Neuronal stem cell (in vitro differentiated cells): ENCODE measurements around the gene RPL7L1.

Experiments used
- DNase-seq: peaks from one replicate; pipeline ENCODE4 v3.0.0-alpha.2; 2013; ENCODE audit warnings: low spot score
- H2AFZ ChIP-seq: one replicate; pipeline ENCODE4 v1.6.1; 2013; ENCODE audit warnings: mild to moderate bottlenecking, low read length, inconsistent platforms
- H2AK5ac ChIP-seq: 2 replicates; pipeline ENCODE4 v1.6.1; 2013; ENCODE audit warnings: low read depth, mild to moderate bottlenecking, inconsistent platforms, low read length, moderate library complexity, mixed read lengths
- H2BK120ac ChIP-seq: 2 replicates; pipeline ENCODE4 v1.6.1; 2013; ENCODE audit warnings: low read depth, mild to moderate bottlenecking, inconsistent platforms, low read length, moderate library complexity, mixed read lengths
- H2BK12ac ChIP-seq: one replicate; pipeline ENCODE4 v1.6.1; 2013; ENCODE audit warnings: low read length, inconsistent platforms
- H2BK15ac ChIP-seq: 2 replicates; pipeline ENCODE4 v1.6.1; 2013; ENCODE audit warnings: mild to moderate bottlenecking, low read length, inconsistent platforms, mixed read lengths
- H2BK5ac ChIP-seq: one replicate; pipeline ENCODE4 v1.6.1; 2013; ENCODE audit warnings: inconsistent platforms, mild to moderate bottlenecking, low read length, moderate library complexity
- H3K14ac ChIP-seq: one replicate; pipeline ENCODE4 v1.6.1; 2013; ENCODE audit warnings: low read length, inconsistent platforms
- H3K18ac ChIP-seq: 2 replicates; pipeline ENCODE4 v1.6.1; 2013; ENCODE audit warnings: low read length, inconsistent platforms
- H3K23ac ChIP-seq: 2 replicates; pipeline ENCODE4 v1.6.1; 2013; ENCODE audit warnings: low read depth, mild to moderate bottlenecking, mixed read lengths, low read length, inconsistent platforms; ENCODE audit not compliant: poor library complexity
- H3K27ac ChIP-seq: replicated peaks from 3 replicates; pipeline ENCODE4 v1.5.1; 2013; ENCODE audit warnings: low read length, inconsistent platforms
- H3K27me3 ChIP-seq, 3 experiments: 2 replicates each; pipeline ENCODE4 v1.6.1; 2013; ENCODE audit warnings: low read length in 3 of 3, mild to moderate bottlenecking in 2 of 3, inconsistent platforms in 1 of 3, low read depth in 1 of 3, mixed read lengths in 1 of 3, moderate library complexity in 1 of 3; ENCODE audit not compliant: control insufficient read depth in 3 of 3, insufficient read depth in 3 of 3
- H3K36me3 ChIP-seq, 2 donors: replicated peaks in 1 of 2; 2 replicates each; pipeline ENCODE4 v1.6.1; 2013; ENCODE audit warnings: low read length in 2 of 2; ENCODE audit not compliant: control insufficient read depth in 2 of 2, insufficient read depth in 2 of 2
- H3K4ac ChIP-seq: 2 replicates; pipeline ENCODE4 v1.6.1; 2013; ENCODE audit warnings: inconsistent platforms, mild to moderate bottlenecking, low read length, moderate library complexity
- H3K4me1 ChIP-seq, 2 donors: 1 replicate in 1 of 2; 2 replicates in 1 of 2; pipeline ENCODE4 v1.6.1; 2013; ENCODE audit warnings: low read length in 2 of 2, low read depth in 1 of 2; ENCODE audit not compliant: control insufficient read depth in 2 of 2, insufficient read depth in 1 of 2
- H3K4me2 ChIP-seq: one replicate; pipeline ENCODE4 v1.6.1; 2013; ENCODE audit warnings: mild to moderate bottlenecking, low read length, inconsistent platforms; ENCODE audit not compliant: insufficient read depth, poor library complexity, severe bottlenecking
- H3K4me3 ChIP-seq, 2 donors: 2 replicates each; pipeline ENCODE4 v1.5.1; 2013; ENCODE audit warnings: low read length in 2 of 2, mild to moderate bottlenecking in 2 of 2, inconsistent platforms in 1 of 2, moderate library complexity in 1 of 2
- H3K79me1 ChIP-seq: one replicate; pipeline ENCODE4 v1.6.1; 2013; ENCODE audit warnings: low read depth, mild to moderate bottlenecking, inconsistent platforms, low read length, moderate library complexity
- H3K9ac ChIP-seq: one replicate; pipeline ENCODE4 v1.6.1; 2013; ENCODE audit warnings: mild to moderate bottlenecking, low read depth, low read length, inconsistent platforms; ENCODE audit not compliant: poor library complexity
- H3K9me3 ChIP-seq, 2 donors: replicated peaks in 1 of 2; 2 replicates each; pipeline versions ENCODE3 to v1.6.1; 2013; ENCODE audit warnings: low read length in 2 of 2, mild to moderate bottlenecking in 2 of 2, inconsistent platforms in 1 of 2, low read depth in 1 of 2, mixed read lengths in 1 of 2, moderate library complexity in 1 of 2; ENCODE audit not compliant: control insufficient read depth in 2 of 2, insufficient read depth in 1 of 2
- H4K8ac ChIP-seq: one replicate; pipeline ENCODE4 v1.6.1; 2013; ENCODE audit warnings: low read depth, mild to moderate bottlenecking, inconsistent platforms, low read length, moderate library complexity
- H4K91ac ChIP-seq: one replicate; pipeline ENCODE4 v1.6.1; 2013; ENCODE audit warnings: low read length, low read depth, mild to moderate bottlenecking, inconsistent platforms; ENCODE audit not compliant: poor library complexity
- WGBS, 2 donors: extraction: QIAGEN DNeasy Blood & Tissue Kit; methylation state at CpG; one replicate each; pipeline ENCODE4 v1.1.7; 2013; ENCODE audit warnings: missing lambda C conversion rate in 2 of 2, mixed read lengths in 1 of 2; ENCODE audit not compliant: insufficient read length in 2 of 2, insufficient replicate concordance in 1 of 2; ENCODE audit errors: extremely low coverage in 2 of 2; 5-methylcytosine and 5-hydroxymethylcytosine counted together

Gene RPL7L1

DNA sequence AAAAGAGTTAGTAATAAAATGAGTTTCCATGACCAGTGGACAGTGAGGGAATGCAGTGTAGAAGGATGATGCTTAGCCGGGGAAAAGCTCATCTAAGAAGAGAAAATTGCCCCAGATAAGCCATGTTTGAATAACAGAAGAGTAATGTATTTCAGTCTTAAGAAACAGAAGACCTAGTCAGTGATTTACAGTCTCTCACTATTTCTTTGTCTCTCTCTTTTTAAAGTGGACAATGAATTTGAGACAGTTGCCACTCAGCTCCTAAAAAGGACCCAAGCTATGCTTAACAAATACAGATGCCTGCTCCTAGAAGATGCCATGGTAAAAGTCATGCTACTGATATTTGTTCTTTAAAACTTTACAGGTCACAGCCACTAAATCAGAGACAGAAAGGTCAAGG, 19.4 kb upstream of the RPL7L1 start:
- Histone ChIP-seq H3K14ac (no peak overlapping the region), H4K91ac (no peak overlapping the region), H2BK5ac (no peak overlapping the region), H3K4me1 (no peaks in the 10 kb centered on the region), H4K8ac (no peak overlapping the region), H3K9ac (no peak overlapping the region), H2BK12ac (no peak overlapping the region), H3K4me3 (no peak overlapping the region), H2BK120ac (no peak overlapping the region), H2AK5ac (no peak overlapping the region), H3K36me3 (peaks cover 10 to 53% of the 10 kb centered on the region in 2 donors), H3K23ac (no peak overlapping the region), H3K9me3 (no peaks in the 10 kb centered on the region), H3K4me2 (no peak overlapping the region), H2AFZ (no peak overlapping the region), H3K18ac (no peak overlapping the region), H3K27me3 (no peaks in the 10 kb centered on the region), H3K4ac (no peak overlapping the region), H3K79me1 (no peaks in the 10 kb centered on the region), H2BK15ac (no peak overlapping the region), H3K27ac (no peak overlapping the region)
- no CpG with 5 or more reads among the region's 1 CpG for WGBS, 2 donors
- no peak for DNase-seq

DNA sequence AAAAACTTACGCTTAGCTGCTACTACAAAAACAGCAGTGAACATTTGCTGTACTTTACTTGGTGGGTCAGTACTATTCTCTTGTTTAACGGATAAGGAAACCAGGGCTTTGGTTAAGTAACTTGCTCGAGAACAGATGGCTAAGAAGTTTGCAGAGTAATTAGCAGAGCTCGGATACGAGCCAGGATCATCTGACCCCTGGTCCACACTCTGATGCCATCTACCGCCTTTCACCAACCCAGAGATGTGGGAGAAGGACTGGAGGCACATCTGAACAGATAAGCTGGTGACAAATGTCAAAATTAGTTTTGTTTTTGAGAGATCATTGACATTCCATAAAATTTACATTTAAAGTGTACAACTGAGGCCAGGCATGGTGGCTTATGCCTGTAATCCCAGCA, 18.9 kb upstream of the RPL7L1 start:
- Histone ChIP-seq H2BK120ac (no peak overlapping the region), H4K91ac (no peak overlapping the region), H2BK15ac (no peak overlapping the region), H2AK5ac (no peak overlapping the region), H3K4me3 (no peak overlapping the region), H3K4me2 (no peak overlapping the region), H4K8ac (no peak overlapping the region), H3K27me3 (no peaks in the 10 kb centered on the region), H3K4ac (no peak overlapping the region), H3K14ac (no peak overlapping the region), H3K27ac (no peak overlapping the region), H3K36me3 (peaks cover 10 to 54% of the 10 kb centered on the region in 2 donors), H2BK5ac (no peak overlapping the region), H3K9ac (no peak overlapping the region), H3K18ac (no peak overlapping the region), H3K23ac (no peak overlapping the region), H2BK12ac (no peak overlapping the region), H3K79me1 (no peaks in the 10 kb centered on the region), H3K9me3 (no peaks in the 10 kb centered on the region), H2AFZ (no peak overlapping the region), H3K4me1 (no peaks in the 10 kb centered on the region)
- DNase-seq = no peak
- WGBS, 2 donors = no CpG with 5 or more reads among the region's 6 CpGs

DNA sequence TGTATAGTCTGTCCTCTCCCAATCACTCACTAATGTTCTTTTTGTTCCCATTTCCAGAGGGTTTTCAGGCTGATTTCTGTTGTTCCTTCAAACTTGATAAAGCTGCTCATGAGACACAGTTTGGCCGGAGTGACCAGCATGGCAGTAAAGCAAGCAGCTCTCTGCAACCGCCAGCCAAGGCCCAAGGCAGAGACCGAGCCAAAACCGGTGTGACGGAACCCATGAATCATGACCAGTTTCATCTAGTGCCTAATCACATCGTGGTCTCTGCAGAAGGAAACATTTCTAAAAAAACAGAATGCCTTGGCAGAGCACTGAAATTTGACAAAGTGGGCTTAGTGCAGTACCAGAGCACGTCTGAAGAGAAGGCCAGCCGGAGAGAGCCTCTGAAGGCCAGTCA, 14.8 kb upstream of the RPL7L1 start:
- Histone ChIP-seq H3K9ac (no peak overlapping the region), H3K79me1 (no peaks in the 10 kb centered on the region), H2BK5ac (no peak overlapping the region), H3K4me2 (no peak overlapping the region), H4K8ac (no peak overlapping the region), H3K4ac (no peak overlapping the region), H3K9me3 (no peaks in the 10 kb centered on the region), H4K91ac (no peak overlapping the region), H2BK12ac (no peak overlapping the region), H3K4me3 (no peak overlapping the region), H3K36me3 (peaks cover 7 to 52% of the 10 kb centered on the region in 2 donors), H2AK5ac (no peak overlapping the region), H3K14ac (no peak overlapping the region), H3K4me1 (no peaks in the 10 kb centered on the region), H3K27me3 (no peaks in the 10 kb centered on the region), H2BK120ac (no peak overlapping the region), H2BK15ac (no peak overlapping the region), H3K27ac (no peak overlapping the region), H2AFZ (no peak overlapping the region), H3K18ac (no peak overlapping the region), H3K23ac (no peak overlapping the region)
- DNase-seq = no peak
- no CpG with 5 or more reads among the region's 8 CpGs for WGBS, 2 donors

DNA sequence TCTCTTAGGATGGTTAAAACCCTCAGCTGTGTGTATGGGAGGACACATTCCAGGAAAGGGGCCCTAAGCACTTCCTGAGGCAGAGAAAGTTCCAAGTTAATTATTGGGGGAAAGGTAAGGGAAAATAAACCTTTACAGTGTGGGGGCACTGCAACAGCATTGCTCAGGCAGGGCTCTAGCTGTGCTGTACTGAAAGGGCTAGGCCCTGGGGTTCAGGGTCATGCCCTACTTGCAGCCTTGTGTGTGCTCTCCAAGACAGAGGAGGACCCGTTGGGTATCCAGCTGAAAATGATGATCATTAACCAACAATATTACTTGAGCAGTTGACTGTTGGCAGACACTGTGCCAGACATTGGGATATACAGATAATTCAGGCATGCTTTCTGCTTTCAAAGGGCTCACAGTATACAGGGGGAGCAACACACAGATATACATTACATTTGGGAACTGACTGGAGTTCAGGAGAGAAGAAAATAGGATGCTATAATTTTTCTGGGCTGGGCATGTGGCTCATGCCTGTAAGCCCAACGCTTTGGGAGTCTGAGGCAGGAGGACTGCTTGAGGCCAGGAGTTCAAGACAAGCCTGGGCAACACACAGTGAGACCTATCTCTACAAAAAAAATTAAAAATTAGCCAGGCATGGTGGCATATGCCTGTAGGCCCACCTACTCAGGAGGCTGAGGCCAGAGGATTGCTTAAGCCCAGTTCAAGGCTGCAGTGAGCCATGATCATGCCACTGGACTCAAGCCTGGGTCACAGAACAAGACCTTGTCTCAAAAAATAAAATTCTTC, 9.1 kb upstream of the RPL7L1 start:
- H3K79me1 ChIP-seq = no peaks in the 10 kb centered on the region
- H3K4me3 ChIP-seq = no peak overlapping the region
- H3K23ac ChIP-seq = no peak overlapping the region
- WGBS, 2 donors = no CpG with 5 or more reads among the region's 2 CpGs
- H2AK5ac ChIP-seq = no peak overlapping the region
- no peak overlapping the region for H3K4ac ChIP-seq
- no peak overlapping the region for H2BK12ac ChIP-seq
- no peak overlapping the region for H2BK120ac ChIP-seq
- no peak overlapping the region for H3K14ac ChIP-seq
- H3K9ac ChIP-seq = no peak overlapping the region
- no peak overlapping the region for H2AFZ ChIP-seq
- no peak overlapping the region for H4K8ac ChIP-seq
- no peak overlapping the region for H2BK5ac ChIP-seq
- no peak overlapping the region for H2BK15ac ChIP-seq
- peaks cover 0 to 17% of the 10 kb centered on the region in 2 donors for H3K36me3 ChIP-seq
- no peak overlapping the region for H4K91ac ChIP-seq
- H3K27ac ChIP-seq = no peak overlapping the region
- no peak for DNase-seq
- H3K9me3 ChIP-seq = no peaks in the 10 kb centered on the region
- no peak overlapping the region for H3K18ac ChIP-seq
- peaks cover 0 to 4% of the 10 kb centered on the region in 2 donors for H3K4me1 ChIP-seq
- H3K27me3 ChIP-seq = no peaks in the 10 kb centered on the region
- no peak overlapping the region for H3K4me2 ChIP-seq
